RPMI7951 (cell line): ENCODE measurements around the gene HMSD. TPM values are rescaled to one million over a fixed set of nuclear protein-coding genes. Genes with fewer than 3 reads are reported as not detected.

ENCODE experiments used
- DNase-seq: peaks from one replicate; pipeline ENCODE4 v3.0.0-alpha.2; 2012; ENCODE audit warnings: low read depth
- total RNA-seq: library from RNA; depleted of rRNA; stranded (reverse); fragments of >200 nt; shearing (Covaris generic); gene quantifications from 2 replicates; pipeline ENCODE4 v1.2.3, GENCODE V29; 2014; rRNA removed

HMSD gene
- total RNA-seq, 1 experiment from 2014 or later, result not detected

DNA sequence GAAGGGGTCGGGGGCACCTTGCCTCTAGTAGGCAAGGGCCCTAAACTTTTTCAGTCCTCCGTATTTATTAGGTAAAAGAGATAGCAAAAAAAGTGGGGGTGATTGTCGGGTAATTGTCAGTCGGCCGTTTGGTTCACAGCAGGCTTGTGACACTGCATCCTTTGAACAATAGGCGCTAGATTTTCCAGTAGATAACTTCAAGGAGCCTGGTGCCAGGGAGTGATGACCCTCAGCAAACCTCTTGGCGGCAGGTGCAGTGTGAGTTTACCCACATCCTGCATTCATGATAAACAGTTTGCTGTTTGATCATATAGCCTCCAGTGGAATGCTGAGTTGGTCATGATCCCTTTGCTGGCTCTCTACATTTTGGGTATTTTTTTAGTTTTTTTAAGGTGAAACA lies 43.6 kb downstream of the HMSD start:
- no peak for DNase-seq

DNA sequence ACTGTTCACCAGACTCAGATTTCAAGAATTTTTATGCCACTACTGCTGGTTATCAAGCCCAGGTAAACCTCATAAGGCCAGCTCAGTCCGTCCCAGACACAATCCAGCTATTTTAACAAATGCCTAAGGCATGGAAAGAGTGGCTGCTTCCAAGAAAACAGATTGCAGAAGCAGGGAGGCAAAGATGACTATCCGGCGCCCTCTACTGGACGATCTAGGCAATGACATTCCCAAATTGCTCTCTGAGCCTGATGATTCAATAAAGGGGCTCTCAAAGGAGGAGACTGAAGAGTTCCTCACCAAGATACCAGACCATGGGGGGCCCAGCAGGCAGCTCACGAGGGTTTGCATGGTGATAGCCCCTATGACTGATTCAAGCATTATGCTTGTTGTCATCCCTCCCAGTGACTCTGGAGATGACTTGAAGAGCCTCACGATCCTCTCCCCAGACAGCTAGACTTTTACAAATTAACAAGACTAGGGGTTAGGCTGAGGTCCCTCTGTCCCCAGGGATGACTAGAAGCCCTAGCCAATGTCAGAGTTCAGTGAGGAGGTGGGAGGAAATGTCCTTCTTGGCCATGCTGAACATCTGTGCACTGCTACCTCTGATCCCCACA lies 45.8 kb downstream of the HMSD start:
- DNase-seq, result peak; percentile 64

- no peak for DNase-seq
These were observed 47.9 kb downstream of the HMSD start for GRCh38 chr18:63997041-63997440.

DNA sequence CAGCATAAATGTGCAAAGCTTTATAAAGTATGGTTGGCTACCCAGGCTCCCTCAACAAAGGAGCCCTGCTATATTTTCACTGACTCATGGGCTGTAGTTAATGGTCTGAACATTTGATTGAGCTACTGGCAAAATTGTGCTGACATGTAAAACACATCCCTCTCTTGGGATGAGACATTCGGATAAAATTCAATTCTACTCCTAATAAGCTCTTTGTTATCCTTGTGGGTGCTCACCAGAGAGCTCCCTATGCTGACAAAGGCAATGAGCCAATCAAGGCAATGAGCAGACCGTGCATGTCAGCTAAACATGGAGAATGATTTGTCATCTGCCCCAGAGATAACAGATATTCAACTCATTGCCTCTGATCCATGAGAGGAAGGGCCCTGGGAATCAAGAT lies 48.5 kb downstream of the HMSD start:
- DNase-seq, result no peak

- DNase-seq, result no peak
These were observed 50.8 kb downstream of the HMSD start for GRCh38 chr18:63999871-64000270.

GRCh38 chr18:64002581-64002980 lies 53.5 kb downstream of the HMSD start:
- no peak for DNase-seq

GRCh38 chr18:64009305-64009704 lies 60.2 kb downstream of the HMSD start:
- no peak for DNase-seq

Other genes starting within 250 kb of the HMSD start
- not detected in 2 replicates for gene SERPINB11, start 246.3 kb upstream of the HMSD start, total RNA-seq
- gene SERPINB7, start 173.9 kb upstream of the HMSD start, total RNA-seq, result 10.0 and 13.1 TPM in 2 replicates
- gene SERPINB2, start 61.6 kb upstream of the HMSD start, total RNA-seq, result 20.3 and 20.5 TPM in 2 replicates
- 0.10 and 0.60 TPM in 2 replicates for gene SERPINB10, start 41.3 kb upstream of the HMSD start, total RNA-seq
- gene SERPINB8, start 20.8 kb downstream of the HMSD start, total RNA-seq, result 35.2 and 41.0 TPM in 2 replicates
- not detected in 2 replicates for gene LINC00305, start 199.8 kb downstream of the HMSD start, total RNA-seq